ENCODE measurements around the gene BRD7. TPM values are rescaled to one million over a fixed set of nuclear protein-coding genes. Genes with fewer than 3 reads are reported as not detected.

Gene BRD7
- total RNA-seq, result 26.2 and 34.5 TPM in 2 replicates

GRCh38 chr16:50368410-50369132, at the start of gene BRD7:
TSS of gene BRD7 (minus strand) at chr16:50368988. CDS start at chr16:50368774, 214 bp downstream.

GRCh38 chr16:50266337-50267091, 102.3 kb downstream of the BRD7 start, which contains the start of gene ADCY7:
TSS of gene ADCY7 (plus strand) at chr16:50266551. CDS start at chr16:50288180, 21,629 bp downstream.

Small RNA genes lying within 50 kb of the gene (small RNA-seq; reads per million reads assigned to genes)
- not detected for gene MIR6771

Other genes with a start within 250 kb of the BRD7 start
- gene TENT4B, start 215.7 kb downstream of the BRD7 start, total RNA-seq, result 8.2 TPM in 2 replicates
- 40.4 and 76.5 TPM in 2 replicates for gene ADCY7, start 102.4 kb downstream of the BRD7 start, total RNA-seq
- 0.11 and 0.39 TPM in 2 replicates for gene NKD1, start 179.4 kb upstream of the BRD7 start, total RNA-seq

Data from placental epithelial cell (primary cell).